Measurements from ENCODE around the gene SMIM41.

SMIM41 gene

DNA sequence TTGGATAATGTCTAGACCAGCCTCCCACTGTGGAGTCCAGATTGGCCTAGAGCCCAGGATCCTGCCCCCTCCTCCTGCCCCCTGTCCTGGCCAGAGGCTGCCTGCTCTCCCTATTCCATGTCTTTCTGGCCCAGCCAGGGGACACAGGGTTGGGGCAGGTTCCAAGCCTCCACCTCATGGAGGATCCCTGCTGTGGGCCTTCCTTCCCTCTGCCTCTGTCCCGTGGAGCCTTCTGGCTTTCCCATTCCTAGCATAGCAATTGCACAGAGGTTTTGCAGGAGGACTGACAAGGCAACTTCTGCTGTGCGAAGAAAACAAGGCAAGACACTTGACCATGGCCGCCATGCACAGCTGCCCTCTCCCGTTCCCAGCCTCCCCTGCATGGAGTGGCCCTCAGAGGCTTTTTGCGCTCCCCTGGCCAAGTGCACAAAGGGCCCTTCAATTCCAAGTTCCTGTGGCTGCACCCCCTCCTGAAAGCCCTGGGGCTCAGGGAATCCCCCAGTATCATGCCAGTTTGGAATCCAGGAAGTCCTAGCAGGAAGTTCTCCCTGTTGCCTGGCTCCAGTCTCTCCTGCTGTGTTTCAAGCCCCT is 70.2 kb downstream of the SMIM41 start:
- TF ChIP-seq REST (IDR thresholded peaks at IDR 0.05; ENCODE audit: insufficient read depth in 1 of 2, low read depth in 2 of 2, low read length in 2 of 2), result no peak
- no peak for TF ChIP-seq TAF1 (IDR thresholded peaks at IDR 0.05; ENCODE audit: borderline replicate concordance, insufficient read depth, low read length)
- no peak for TF ChIP-seq FOXP2 (optimal IDR thresholded peaks at IDR 0.05; ENCODE audit: borderline replicate concordance, extremely low read depth, extremely low read length, insufficient read depth)
- no peak for TF ChIP-seq POLR2AphosphoS5 (IDR thresholded peaks at IDR 0.05; ENCODE audit: low read depth, low read length)
- TF ChIP-seq SIN3A (IDR thresholded peaks at IDR 0.05; ENCODE audit: borderline replicate concordance, insufficient read depth, low read length), result no peak

- TF ChIP-seq REST (IDR thresholded peaks at IDR 0.05; ENCODE audit: insufficient read depth in 1 of 2, low read depth in 2 of 2, low read length in 2 of 2) (no peak), TAF1 (IDR thresholded peaks at IDR 0.05; ENCODE audit: borderline replicate concordance, insufficient read depth, low read length) (no peak), FOXP2 (optimal IDR thresholded peaks at IDR 0.05; ENCODE audit: borderline replicate concordance, extremely low read depth, extremely low read length, insufficient read depth) (no peak), POLR2AphosphoS5 (IDR thresholded peaks at IDR 0.05; ENCODE audit: low read depth, low read length) (no peak), SIN3A (IDR thresholded peaks at IDR 0.05; ENCODE audit: borderline replicate concordance, insufficient read depth, low read length) (no peak)
Observed at GRCh38 chr12:52151153-52151836, 71.8 kb downstream of the SMIM41 start.

DNA sequence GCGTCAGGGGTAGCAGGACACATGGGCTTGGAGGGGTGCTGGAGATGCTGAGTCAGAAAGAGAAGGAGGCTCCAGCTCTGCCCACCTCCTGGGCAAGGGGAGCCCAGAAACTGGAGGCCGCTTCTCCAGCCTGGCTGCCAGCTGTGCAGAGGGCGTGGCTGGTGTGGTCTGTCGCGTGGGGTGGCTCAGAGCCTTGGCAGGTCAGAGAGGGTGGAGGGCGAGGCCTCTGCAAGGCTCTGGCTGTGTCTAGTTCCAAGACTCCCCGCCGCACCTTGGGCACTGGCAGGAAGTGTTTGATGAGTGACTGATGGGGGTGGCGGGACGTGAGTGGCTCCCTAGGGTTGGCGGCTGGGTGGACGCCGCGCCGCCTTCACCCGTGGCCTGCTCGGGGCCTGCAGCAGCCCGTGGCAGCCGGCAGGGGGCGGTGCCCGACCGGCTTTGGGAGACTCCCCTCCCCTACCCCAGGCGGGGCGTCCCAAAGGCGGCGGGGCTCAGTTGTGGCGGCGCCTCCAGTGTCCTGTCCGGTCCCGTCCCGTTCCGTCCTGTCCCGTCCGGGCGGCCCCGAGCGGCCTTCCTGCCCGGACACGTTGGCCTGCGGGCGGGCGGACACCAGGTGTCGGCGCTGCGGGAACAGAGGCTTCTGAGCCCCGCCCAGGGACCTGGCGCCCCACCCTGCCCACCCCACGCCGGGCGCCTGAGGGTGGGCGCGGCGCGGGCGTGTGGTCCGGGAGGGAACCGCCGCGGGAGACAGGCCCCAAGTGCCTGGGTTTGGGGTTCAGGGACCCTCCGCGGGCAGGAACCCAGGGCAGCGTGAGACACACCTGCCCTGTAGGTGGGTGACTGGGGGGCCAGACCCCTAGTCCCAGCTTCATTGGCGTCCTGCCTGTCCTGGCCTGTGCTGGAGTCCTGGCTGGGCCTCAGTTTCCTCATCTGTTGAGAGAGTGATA is 72.6 kb downstream of the SMIM41 start:
- TF ChIP-seq TAF1 (IDR thresholded peaks at IDR 0.05; ENCODE audit: borderline replicate concordance, insufficient read depth, low read length) (no peak), POLR2AphosphoS5 (IDR thresholded peaks at IDR 0.05; ENCODE audit: low read depth, low read length) (no peak), FOXP2 (optimal IDR thresholded peaks at IDR 0.05; ENCODE audit: borderline replicate concordance, extremely low read depth, extremely low read length, insufficient read depth) (no peak), SIN3A (IDR thresholded peaks at IDR 0.05; ENCODE audit: borderline replicate concordance, insufficient read depth, low read length) (no peak), REST (IDR thresholded peaks at IDR 0.05; ENCODE audit: insufficient read depth in 1 of 2, low read depth in 2 of 2, low read length in 2 of 2) (no peak)

DNA sequence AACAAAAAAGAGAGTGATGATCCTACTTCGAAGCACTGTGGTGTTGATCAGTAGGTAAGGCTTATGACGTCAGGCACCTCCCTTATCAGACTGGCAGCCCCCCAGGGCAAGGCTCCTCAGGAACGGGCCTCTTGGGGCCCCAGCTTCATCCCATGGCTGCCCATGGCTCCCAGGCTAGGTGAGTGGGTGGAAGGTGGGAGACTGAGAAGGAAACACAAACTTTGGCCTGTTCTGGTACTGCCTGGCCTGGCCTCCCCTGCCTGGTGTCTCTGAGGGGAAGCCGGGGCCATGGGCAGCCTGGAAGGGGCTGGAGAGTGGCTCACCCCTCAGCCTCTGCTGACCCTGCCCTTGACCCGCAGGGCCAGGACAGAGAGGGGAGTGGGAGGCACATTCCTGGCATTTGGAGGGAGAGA is 73.4 kb downstream of the SMIM41 start:
- TF ChIP-seq FOXP2 (optimal IDR thresholded peaks at IDR 0.05; ENCODE audit: borderline replicate concordance, extremely low read depth, extremely low read length, insufficient read depth) (no peak), REST (IDR thresholded peaks at IDR 0.05; ENCODE audit: insufficient read depth in 1 of 2, low read depth in 2 of 2, low read length in 2 of 2) (no peak), POLR2AphosphoS5 (IDR thresholded peaks at IDR 0.05; ENCODE audit: low read depth, low read length) (no peak), SIN3A (IDR thresholded peaks at IDR 0.05; ENCODE audit: borderline replicate concordance, insufficient read depth, low read length) (no peak), TAF1 (IDR thresholded peaks at IDR 0.05; ENCODE audit: borderline replicate concordance, insufficient read depth, low read length) (no peak)

All from PFSK-1 (cell line).